Lower lobe of right lung (tissue), 2 donors: Measurements from ENCODE around the gene ATP1A4. TPM values are rescaled to one million over a fixed set of nuclear protein-coding genes. Genes with fewer than 3 reads are reported as not detected.

Experiments
- ATAC-seq, 2 donors: fragments of 200-7000 bp; cut with Tn5 transposase; one replicate each; pipeline ENCODE4 v1.9.1; 2020 to 2022; ENCODE audit warnings: mild to moderate bottlenecking in 2 of 2, moderate library complexity in 2 of 2
- DNase-seq: peaks from one replicate; pipeline ENCODE4 v3.0.0-alpha.2; 2020
- H3K27ac ChIP-seq: fragments of 200-600 bp; one replicate; pipeline ENCODE4 v1.8.0; 2022
- H3K27me3 ChIP-seq: fragments of 200-600 bp; one replicate; pipeline ENCODE4 v1.8.0; 2022; ENCODE audit warnings: low read depth
- H3K36me3 ChIP-seq: fragments of 200-600 bp; one replicate; pipeline ENCODE4 v1.8.0; 2022; ENCODE audit warnings: mild to moderate bottlenecking
- H3K4me1 ChIP-seq: fragments of 200-600 bp; one replicate; pipeline ENCODE4 v1.8.0; 2022
- H3K4me3 ChIP-seq: fragments of 200-600 bp; one replicate; pipeline ENCODE4 v1.8.0; 2022; ENCODE audit warnings: mild to moderate bottlenecking
- H3K9me3 ChIP-seq: fragments of 200-600 bp; one replicate; pipeline ENCODE4 v1.8.0; 2022
- CTCF ChIP-seq: fragments of 200-600 bp; IDR thresholded peaks from one replicate; pipeline ENCODE4 v1.8.0; 2022; ENCODE audit warnings: antibody characterized with exemption, mild to moderate bottlenecking
- intact Hi-C: fragments of 100-400 bp; cut with DNase I; formaldehyde crosslinking; loops from one replicate; pipeline ENCODE4 v1.11.0; 2022
- total RNA-seq: library from RNA; stranded (reverse); fragmentation: NEBNext Ultra II Directional; extraction: Animal tissue kit (Norgen Biotek cat#: 25700); gene quantifications from one replicate; pipeline ENCODE4 v1.2.1, GENCODE V29; 2021
- donor health status: DM: no; HTN: yes; CAD: no; lungs with severe emphysema.

ATP1A4 gene
- total RNA-seq, 1 donor from 2014 or later = 1.1 TPM

GRCh38 chr1:160177231-160177630, 25.8 kb downstream of the ATP1A4 start:
- Histone ChIP-seq H3K9me3 (no peaks in the 10 kb centered on the region), H3K36me3 (no peaks in the 10 kb centered on the region), H3K4me1 (no peaks in the 10 kb centered on the region), H3K27ac (no peak overlapping the region), H3K27me3 (no peaks in the 10 kb centered on the region), H3K4me3 (no peak overlapping the region)
- no peak for ATAC-seq
- no peak for DNase-seq
- no peak for TF ChIP-seq CTCF
- intact Hi-C loops = no loop called here

GRCh38 chr1:160177667-160178066, 26.3 kb downstream of the ATP1A4 start:
- Histone ChIP-seq H3K27ac (no peak overlapping the region), H3K36me3 (no peaks in the 10 kb centered on the region), H3K4me1 (no peaks in the 10 kb centered on the region), H3K27me3 (no peaks in the 10 kb centered on the region), H3K9me3 (no peaks in the 10 kb centered on the region), H3K4me3 (no peak overlapping the region)
- DNase-seq (no peak), ATAC-seq (no peak)
- intact Hi-C loops = no loop called here
- TF ChIP-seq CTCF = no peak

- ATAC-seq (no peak), DNase-seq (no peak)
- H3K27me3 ChIP-seq = no peaks in the 10 kb centered on the region
- H3K36me3 ChIP-seq = no peaks in the 10 kb centered on the region
- intact Hi-C loops = no loop called here
- TF ChIP-seq CTCF = no peak
- no peak overlapping the region for H3K4me3 ChIP-seq
- H3K4me1 ChIP-seq = no peaks in the 10 kb centered on the region
- H3K27ac ChIP-seq = no peak overlapping the region
- H3K9me3 ChIP-seq = no peaks in the 10 kb centered on the region
Observed at GRCh38 chr1:160178731-160179130, 27.3 kb downstream of the ATP1A4 start.

GRCh38 chr1:160179336-160179735, 27.9 kb downstream of the ATP1A4 start:
- Histone ChIP-seq H3K36me3 (no peaks in the 10 kb centered on the region), H3K27ac (no peak overlapping the region), H3K4me3 (no peak overlapping the region), H3K27me3 (no peaks in the 10 kb centered on the region), H3K9me3 (no peaks in the 10 kb centered on the region), H3K4me1 (no peaks in the 10 kb centered on the region)
- no peak for TF ChIP-seq CTCF
- no peak for DNase-seq
- intact Hi-C loops = no loop called here
- no peak for ATAC-seq

- ATAC-seq (no peak), DNase-seq (no peak)
- TF ChIP-seq CTCF = no peak
- Histone ChIP-seq H3K9me3 (no peaks in the 10 kb centered on the region), H3K4me1 (no peaks in the 10 kb centered on the region), H3K27ac (no peak overlapping the region), H3K27me3 (no peaks in the 10 kb centered on the region), H3K36me3 (no peaks in the 10 kb centered on the region), H3K4me3 (no peak overlapping the region)
- intact Hi-C loops = no loop called here
Observed at GRCh38 chr1:160186246-160186645, 34.8 kb downstream of the ATP1A4 start.

- H3K27me3 ChIP-seq = no peaks in the 10 kb centered on the region
- no peaks in the 10 kb centered on the region for H3K9me3 ChIP-seq
- H3K4me3 ChIP-seq = no peak overlapping the region
- TF ChIP-seq CTCF = no peak
- no peaks in the 10 kb centered on the region for H3K4me1 ChIP-seq
- no peak overlapping the region for H3K27ac ChIP-seq
- no peak for DNase-seq
- no peak for ATAC-seq
- intact Hi-C loops = no loop called here
- H3K36me3 ChIP-seq = no peaks in the 10 kb centered on the region
Observed at GRCh38 chr1:160186729-160187128, 35.3 kb downstream of the ATP1A4 start.
